Fibroblast of pulmonary artery (primary cell): ENCODE measurements around the gene SHISAL2B.

ENCODE experiments used
- DNase-seq: peaks from one replicate; pipeline ENCODE4 v3.0.0-alpha.2; 2010; ENCODE audit warnings: low read depth
- H3K4me3 ChIP-seq: replicated peaks from 2 replicates; pipeline ENCODE4 v1.5.1; 2011; ENCODE audit warnings: low read depth, mild to moderate bottlenecking, control low read depth, low read length, moderate library complexity
- CTCF ChIP-seq: IDR thresholded peaks from 2 replicates; pipeline ENCODE4 v1.5.1; 2011; ENCODE audit warnings: mild to moderate bottlenecking, control low read depth, low read length, inconsistent platforms; ENCODE audit errors: missing control alignments

The SHISAL2B gene

GRCh38 chr5:64742821-64743220 is 52.5 kb downstream of the SHISAL2B start:
- TF ChIP-seq CTCF = no peak
- DNase-seq = no peak

GRCh38 chr5:64744914-64745313 is 54.6 kb downstream of the SHISAL2B start:
- TF ChIP-seq CTCF = no peak
- H3K4me3 ChIP-seq = no peak overlapping the region
- DNase-seq = no peak

More at GRCh38 chr5:64742821-64743220, 52.5 kb downstream of the SHISAL2B start:
- H3K4me3 ChIP-seq = no peak overlapping the region

- no peak for DNase-seq
- H3K4me3 ChIP-seq = no peak overlapping the region
- no peak for TF ChIP-seq CTCF
These were observed 56.1 kb downstream of the SHISAL2B start for GRCh38 chr5:64746446-64746845.

GRCh38 chr5:64749385-64749784 is 59.1 kb downstream of the SHISAL2B start:
- no peak for DNase-seq
- no peak overlapping the region for H3K4me3 ChIP-seq
- no peak for TF ChIP-seq CTCF

- no peak for DNase-seq
- no peak overlapping the region for H3K4me3 ChIP-seq
- TF ChIP-seq CTCF = no peak
These were observed 63.8 kb downstream of the SHISAL2B start for GRCh38 chr5:64754066-64754465.

- no peak overlapping the region for H3K4me3 ChIP-seq
- no peak for DNase-seq
- TF ChIP-seq CTCF = no peak
These were observed 68.6 kb downstream of the SHISAL2B start for GRCh38 chr5:64758901-64759300.

GRCh38 chr5:64759960-64760660 is 69.8 kb downstream of the SHISAL2B start:
- peak; percentile 40 for DNase-seq
- no peak for TF ChIP-seq CTCF

More at GRCh38 chr5:64759960-64760660, 69.8 kb downstream of the SHISAL2B start:
- H3K4me3 ChIP-seq = no peak overlapping the region
